ENCODE results near the gene GPC5.

DNA sequence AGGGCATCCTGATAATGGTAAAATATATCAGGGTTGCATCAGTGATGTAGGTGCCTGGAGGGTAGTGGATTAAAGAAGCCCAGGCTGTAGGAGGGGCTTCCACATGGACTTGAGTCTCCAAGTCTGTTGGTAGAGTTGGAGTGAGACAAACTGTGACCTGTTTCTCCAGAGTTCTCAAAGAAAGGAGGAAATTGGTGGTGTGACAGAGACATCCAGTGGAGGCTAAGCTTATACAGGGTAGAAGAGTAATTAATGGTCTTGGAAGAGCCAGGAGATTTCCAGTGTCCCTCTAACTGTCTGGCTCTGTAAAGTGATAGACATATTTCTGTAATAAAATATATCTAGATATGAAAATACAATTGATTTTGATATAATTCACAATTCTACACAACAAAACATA, 61.1 kb downstream of the GPC5 start:
- TF ChIP-seq, protein P1, sequence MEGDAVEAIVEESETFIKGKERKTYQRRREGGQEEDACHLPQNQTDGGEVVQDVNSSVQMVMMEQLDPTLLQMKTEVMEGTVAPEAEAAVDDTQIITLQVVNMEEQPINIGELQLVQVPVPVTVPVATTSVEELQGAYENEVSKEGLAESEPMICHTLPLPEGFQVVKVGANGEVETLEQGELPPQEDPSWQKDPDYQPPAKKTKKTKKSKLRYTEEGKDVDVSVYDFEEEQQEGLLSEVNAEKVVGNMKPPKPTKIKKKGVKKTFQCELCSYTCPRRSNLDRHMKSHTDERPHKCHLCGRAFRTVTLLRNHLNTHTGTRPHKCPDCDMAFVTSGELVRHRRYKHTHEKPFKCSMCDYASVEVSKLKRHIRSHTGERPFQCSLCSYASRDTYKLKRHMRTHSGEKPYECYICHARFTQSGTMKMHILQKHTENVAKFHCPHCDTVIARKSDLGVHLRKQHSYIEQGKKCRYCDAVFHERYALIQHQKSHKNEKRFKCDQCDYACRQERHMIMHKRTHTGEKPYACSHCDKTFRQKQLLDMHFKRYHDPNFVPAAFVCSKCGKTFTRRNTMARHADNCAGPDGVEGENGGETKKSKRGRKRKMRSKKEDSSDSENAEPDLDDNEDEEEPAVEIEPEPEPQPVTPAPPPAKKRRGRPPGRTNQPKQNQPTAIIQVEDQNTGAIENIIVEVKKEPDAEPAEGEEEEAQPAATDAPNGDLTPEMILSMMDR (IDR thresholded peaks at IDR 0.05; ENCODE audit: insufficient read depth, low read length, poor library complexity, severe bottlenecking): no peak
- TF ChIP-seq EZH2phosphoT487 (conservative IDR thresholded peaks at IDR 0.05; ENCODE audit: low read length): no peak

Data from SU-DHL-6 (cell line).